ENCODE results near the gene BHLHE40. TPM values are rescaled to one million over a fixed set of nuclear protein-coding genes. Genes with fewer than 3 reads are reported as not detected.

Gene BHLHE40
- total RNA-seq: 20.5 and 20.6 TPM in 2 replicates

GRCh38 chr3:4979428-4980228 lies at the start of gene BHLHE40:
Gene BHLHE40 (plus strand): TSS chr3:4979437. CDS start chr3:4979719, 282 bp downstream.

Other genes starting within 250 kb of the BHLHE40 start
- gene ARL8B, start 142.9 kb downstream of the BHLHE40 start, total RNA-seq: 53.9 and 61.0 TPM in 2 replicates
- gene EDEM1, start 208.3 kb downstream of the BHLHE40 start, total RNA-seq: 20.6 and 22.2 TPM in 2 replicates